ENCODE measurements around the gene FANCM. TPM values are rescaled to one million over a fixed set of nuclear protein-coding genes. Genes with fewer than 3 reads are reported as not detected.

Gene FANCM
- total and polyA plus RNA-seq, 9 of the 15 experiments (the other 6 are each of a cell fraction or from before 2014, with no cell fraction given), result 5.1 to 14.4 (median 6.2) TPM

DNA sequence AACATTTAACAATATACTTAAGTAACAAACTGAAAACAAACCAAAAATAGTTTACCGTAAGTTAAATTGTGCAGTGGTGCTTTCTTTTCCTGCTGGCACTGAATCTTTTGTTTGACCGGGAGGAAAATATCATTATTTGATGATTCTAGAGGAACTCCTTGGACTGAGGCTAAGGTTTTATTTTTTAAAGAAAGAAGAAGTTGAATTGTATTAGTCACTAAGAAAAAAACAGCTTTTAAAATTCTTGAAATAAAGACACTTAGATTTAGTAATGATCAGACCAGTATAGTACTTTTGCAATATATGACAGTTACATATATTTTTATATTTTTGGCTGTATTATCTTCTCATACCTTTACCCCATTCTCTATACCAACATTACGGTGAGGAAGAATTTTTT is 107.0 kb downstream of the FANCM start:
- Histone ChIP-seq H3K9me3 (replicated peaks; ENCODE audit: control insufficient read depth, insufficient read depth, low read depth, low read length) (no peaks in the 10 kb centered on the region), H3K4me3 (no peak overlapping the region), H3K36me3 (ENCODE audit: control insufficient read depth, insufficient read depth, low read length) (peaks cover 7% of the 10 kb centered on the region; the same call in 2 of the 3 replicates), H2AFZ (ENCODE audit: low read depth, low read length) (no peak overlapping the region), H3K27ac (ENCODE audit: extremely low read depth, low read depth, low read length) (no peak overlapping the region), H3K4me1 (replicated peaks in 1 of 2; ENCODE audit: control insufficient read depth in 2 of 2, insufficient read depth in 2 of 2, low read length in 2 of 2) (no peaks in the 10 kb centered on the region), H3K4me2 (ENCODE audit: insufficient read depth, low read length) (no peak overlapping the region), H3K9me1 (ENCODE audit: control insufficient read depth, insufficient read depth, low read length) (no peaks in the 10 kb centered on the region), H3K27me3 (ENCODE audit: control insufficient read depth in 2 of 2, insufficient read depth in 2 of 2, low read length in 2 of 2) (no peaks in the 10 kb centered on the region), H3K79me2 (ENCODE audit: control insufficient read depth, insufficient read depth, low read length) (peaks cover 47% of the 10 kb centered on the region), H3K9ac (ENCODE audit: insufficient read depth in 1 of 2, low read depth in 2 of 2, low read length in 2 of 2) (no peak overlapping the region), H4K20me1 (replicated peaks; ENCODE audit: control insufficient read depth, insufficient read depth, low read length) (no peaks in the 10 kb centered on the region)
- ChIA-PET CTCF (ENCODE audit: low intra/inter-chr PET ratio) (no interaction called here), POLR2A (interaction anchor here (1.2 kb wide), 1 partner anchor 9 kb away, joined by 3 read pairs; no protein-coding TSS in a partner anchor)
- in situ Hi-C loops (cut with MboI) (no loop called here), intact Hi-C loops (cut with micrococcal nuclease) (no loop called here)
- DNase-seq (ENCODE audit: extremely low read depth in 1 of 4, low spot score in 3 of 4), result no peak
- 97% methylated on average over 2 of the region's 3 CpGs for WGBS (ENCODE audit: insufficient coverage, low coverage, missing lambda C conversion rate)
- TF ChIP-seq RBM14 (IDR thresholded peaks at IDR 0.05; ENCODE audit: borderline replicate concordance, insufficient read depth, low read depth, low read length), result no peak
- TF ChIP-seq NEUROD1 (IDR thresholded peaks at IDR 0.05; ENCODE audit: borderline replicate concordance, low read depth, low read length, partially characterized antibody), result no peak
- BruUV-seq (replicated peaks), result no TSS peak
- ATAC-seq, result no peak
- no peak for FAIRE-seq

DNA sequence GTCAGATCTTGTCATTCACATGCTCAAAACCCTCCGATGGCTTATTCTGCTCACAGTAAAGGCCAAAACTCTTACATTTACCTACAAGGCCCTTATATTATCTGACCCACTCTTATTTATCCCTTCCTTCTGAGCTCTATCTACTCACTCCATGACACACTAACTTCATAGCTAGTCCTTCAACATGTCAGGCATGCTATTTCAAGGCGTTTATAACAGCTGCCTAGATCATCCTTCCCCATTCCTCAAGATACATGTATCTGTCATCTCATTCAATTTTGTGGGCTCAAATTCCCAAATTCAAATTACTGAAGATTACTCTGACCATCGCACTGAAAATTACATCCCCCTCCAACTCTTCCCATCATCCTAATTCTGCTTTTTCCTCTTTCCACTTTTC is 110.4 kb downstream of the FANCM start:
- DNase-seq (ENCODE audit: extremely low read depth in 1 of 4, low spot score in 3 of 4), result no peak
- in situ Hi-C loops (cut with MboI) (no loop called here), intact Hi-C loops (cut with micrococcal nuclease) (no loop called here)
- no TSS peak for BruUV-seq (replicated peaks)
- Histone ChIP-seq H4K20me1 (replicated peaks; ENCODE audit: control insufficient read depth, insufficient read depth, low read length) (no peaks in the 10 kb centered on the region), H3K9me3 (replicated peaks; ENCODE audit: control insufficient read depth, insufficient read depth, low read depth, low read length) (no peaks in the 10 kb centered on the region), H3K27ac (ENCODE audit: extremely low read depth, low read depth, low read length) (no peak overlapping the region), H3K79me2 (ENCODE audit: control insufficient read depth, insufficient read depth, low read length) (peaks cover 82% of the 10 kb centered on the region), H3K36me3 (ENCODE audit: control insufficient read depth, insufficient read depth, low read length) (no peaks in the 10 kb centered on the region), H3K9me1 (ENCODE audit: control insufficient read depth, insufficient read depth, low read length) (no peaks in the 10 kb centered on the region), H2AFZ (ENCODE audit: low read depth, low read length) (no peak overlapping the region), H3K4me2 (ENCODE audit: insufficient read depth, low read length) (no peak overlapping the region), H3K4me1 (replicated peaks in 1 of 2; ENCODE audit: control insufficient read depth in 2 of 2, insufficient read depth in 2 of 2, low read length in 2 of 2) (peaks cover 5 to 7% of the 10 kb centered on the region in 2 experiments; a peak in 3 of 5 replicates), H3K27me3 (ENCODE audit: control insufficient read depth in 2 of 2, insufficient read depth in 2 of 2, low read length in 2 of 2) (no peaks in the 10 kb centered on the region), H3K9ac (ENCODE audit: insufficient read depth in 1 of 2, low read depth in 2 of 2, low read length in 2 of 2) (no peak overlapping the region), H3K4me3 (no peak overlapping the region)
- POLR2A ChIA-PET, result interaction anchor here (1.0 to 1.4 kb wide), 2 partner anchors 16 to 18 kb away, joined by 3 to 4 read pairs; no protein-coding TSS in a partner anchor
- no peak for FAIRE-seq
- CTCF ChIA-PET (ENCODE audit: low intra/inter-chr PET ratio), result no interaction called here
- WGBS (ENCODE audit: insufficient coverage, low coverage, missing lambda C conversion rate), result 23% methylated on average over 2 of the region's 3 CpGs
- no peak for ATAC-seq
- TF ChIP-seq SMARCE1 (IDR thresholded peaks at IDR 0.05), result no peak
- no peak for TF ChIP-seq ASH1L (IDR thresholded peaks at IDR 0.05; ENCODE audit: borderline replicate concordance, low read depth, partially characterized antibody)
- TF ChIP-seq CHD2 (IDR thresholded peaks at IDR 0.05; ENCODE audit: low read depth, low read length), result no peak
- TF ChIP-seq OTX1 (CRISPR knock-in tag; IDR thresholded peaks at IDR 0.05), result no peak
- no peak for TF ChIP-seq CXXC5 (CRISPR knock-in tag; IDR thresholded peaks at IDR 0.05)
- TF ChIP-seq ZNF121 (CRISPR knock-in tag; conservative IDR thresholded peaks at IDR 0.05), result no peak
- TF ChIP-seq NFE2 (IDR thresholded peaks at IDR 0.05; ENCODE audit: low read depth), result no peak
- no peak for TF ChIP-seq RAD51 (IDR thresholded peaks at IDR 0.05; ENCODE audit: borderline replicate concordance, low read depth)
- no peak for TF ChIP-seq ATF7 (IDR thresholded peaks at IDR 0.05)
- TF ChIP-seq MTA1 (IDR thresholded peaks at IDR 0.05; ENCODE audit: borderline replicate concordance), result no peak
- TF ChIP-seq, protein P1, sequence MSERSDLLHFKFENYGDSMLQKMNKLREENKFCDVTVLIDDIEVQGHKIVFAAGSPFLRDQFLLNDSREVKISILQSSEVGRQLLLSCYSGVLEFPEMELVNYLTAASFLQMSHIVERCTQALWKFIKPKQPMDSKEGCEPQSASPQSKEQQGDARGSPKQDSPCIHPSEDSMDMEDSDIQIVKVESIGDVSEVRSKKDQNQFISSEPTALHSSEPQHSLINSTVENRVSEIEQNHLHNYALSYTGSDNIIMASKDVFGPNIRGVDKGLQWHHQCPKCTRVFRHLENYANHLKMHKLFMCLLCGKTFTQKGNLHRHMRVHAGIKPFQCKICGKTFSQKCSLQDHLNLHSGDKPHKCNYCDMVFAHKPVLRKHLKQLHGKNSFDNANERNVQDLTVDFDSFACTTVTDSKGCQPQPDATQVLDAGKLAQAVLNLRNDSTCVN (CRISPR knock-in tag; IDR thresholded peaks at IDR 0.05), result no peak
- no peak for TF ChIP-seq MCM3 (IDR thresholded peaks at IDR 0.05)
